Measurements from ENCODE around the gene OTOG. TPM values are rescaled to one million over a fixed set of nuclear protein-coding genes. Genes with fewer than 3 reads are reported as not detected.

Gene OTOG
- total RNA-seq, 2 experiments from 2014 or later, result not detected

- Histone ChIP-seq H3K27me3 (ENCODE audit: control insufficient read depth in 1 of 2, insufficient read depth in 2 of 2, low read length in 2 of 2) (peaks cover 0 to 2% of the 10 kb centered on the region in 2 experiments), H3K4me3 (ENCODE audit: low read length) (no peak overlapping the region), H3K36me3 (ENCODE audit: insufficient read depth, low read length) (no peaks in the 10 kb centered on the region), H3K9me3 (ENCODE audit: control insufficient read depth in 1 of 2, insufficient read depth in 1 of 2, low read length in 2 of 2) (no peaks in the 10 kb centered on the region), H3K27ac (ENCODE audit: low read depth in 1 of 2, low read length in 2 of 2) (no peak overlapping the region), H3K4me1 (ENCODE audit: insufficient read depth, low read length) (no peaks in the 10 kb centered on the region)
- Mint-ChIP-seq H3K36me3 (ENCODE audit: low read depth) (no peaks in the 10 kb centered on the region), H3K9me3 (no peaks in the 10 kb centered on the region), H3K4me1 (ENCODE audit: low read depth) (no peaks in the 10 kb centered on the region), H3K27ac (no peak overlapping the region), H3K4me3 (no peak overlapping the region), H3K27me3 (peaks cover 9% of the 10 kb centered on the region)
- ChIA-PET CTCF (no interaction called here), POLR2A (no interaction called here)
- TF ChIP-seq, protein P1, sequence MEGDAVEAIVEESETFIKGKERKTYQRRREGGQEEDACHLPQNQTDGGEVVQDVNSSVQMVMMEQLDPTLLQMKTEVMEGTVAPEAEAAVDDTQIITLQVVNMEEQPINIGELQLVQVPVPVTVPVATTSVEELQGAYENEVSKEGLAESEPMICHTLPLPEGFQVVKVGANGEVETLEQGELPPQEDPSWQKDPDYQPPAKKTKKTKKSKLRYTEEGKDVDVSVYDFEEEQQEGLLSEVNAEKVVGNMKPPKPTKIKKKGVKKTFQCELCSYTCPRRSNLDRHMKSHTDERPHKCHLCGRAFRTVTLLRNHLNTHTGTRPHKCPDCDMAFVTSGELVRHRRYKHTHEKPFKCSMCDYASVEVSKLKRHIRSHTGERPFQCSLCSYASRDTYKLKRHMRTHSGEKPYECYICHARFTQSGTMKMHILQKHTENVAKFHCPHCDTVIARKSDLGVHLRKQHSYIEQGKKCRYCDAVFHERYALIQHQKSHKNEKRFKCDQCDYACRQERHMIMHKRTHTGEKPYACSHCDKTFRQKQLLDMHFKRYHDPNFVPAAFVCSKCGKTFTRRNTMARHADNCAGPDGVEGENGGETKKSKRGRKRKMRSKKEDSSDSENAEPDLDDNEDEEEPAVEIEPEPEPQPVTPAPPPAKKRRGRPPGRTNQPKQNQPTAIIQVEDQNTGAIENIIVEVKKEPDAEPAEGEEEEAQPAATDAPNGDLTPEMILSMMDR (IDR thresholded peaks at IDR 0.05), result no peak
- DNase-seq (no peak), ATAC-seq (ENCODE audit: poor library complexity) (no peak)
- intact Hi-C loops (cut with DNase I, micrococcal nuclease), result loop anchor here in 1 of 2 experiments (10.0 kb wide), 1 partner anchor 55 kb away; no protein-coding TSS in a partner anchor
Measured at GRCh38 chr11:17609291-17610084, 62.4 kb downstream of the OTOG start.

DNA sequence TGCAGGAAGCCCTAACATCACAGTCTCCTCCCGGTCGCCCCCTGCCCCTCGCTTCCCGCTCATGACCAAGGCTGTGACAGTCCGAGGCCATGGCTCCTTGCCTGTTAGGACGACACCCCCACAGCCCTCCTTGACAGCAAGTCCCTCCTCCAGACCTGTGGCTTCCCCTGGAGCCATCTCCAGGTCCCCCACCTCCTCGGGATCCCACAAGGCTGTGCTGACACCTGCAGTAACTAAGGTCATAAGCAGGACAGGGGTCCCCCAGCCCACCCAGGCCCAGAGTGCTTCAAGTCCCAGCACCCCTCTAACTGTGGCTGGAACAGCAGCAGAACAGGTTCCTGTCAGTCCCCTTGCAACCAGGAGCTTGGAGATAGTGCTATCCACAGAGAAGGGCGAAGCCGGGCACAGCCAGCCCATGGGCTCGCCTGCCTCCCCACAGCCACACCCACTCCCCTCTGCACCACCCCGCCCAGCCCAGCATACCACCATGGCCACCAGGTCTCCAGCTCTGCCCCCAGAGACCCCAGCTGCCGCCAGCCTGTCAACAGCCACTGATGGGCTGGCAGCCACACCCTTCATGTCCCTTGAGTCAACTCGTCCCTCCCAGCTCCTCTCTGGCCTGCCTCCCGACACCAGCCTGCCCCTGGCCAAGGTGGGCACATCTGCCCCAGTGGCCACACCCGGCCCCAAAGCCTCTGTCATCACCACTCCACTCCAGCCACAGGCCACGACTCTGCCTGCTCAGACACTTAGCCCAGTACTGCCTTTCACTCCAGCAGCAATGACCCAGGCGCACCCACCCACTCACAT, 63.2 kb downstream of the OTOG start:
- DNase-seq, result no peak
- H3K4me3 Mint-ChIP-seq, result no peak overlapping the region
- no peak overlapping the region for H3K27ac Mint-ChIP-seq

DNA sequence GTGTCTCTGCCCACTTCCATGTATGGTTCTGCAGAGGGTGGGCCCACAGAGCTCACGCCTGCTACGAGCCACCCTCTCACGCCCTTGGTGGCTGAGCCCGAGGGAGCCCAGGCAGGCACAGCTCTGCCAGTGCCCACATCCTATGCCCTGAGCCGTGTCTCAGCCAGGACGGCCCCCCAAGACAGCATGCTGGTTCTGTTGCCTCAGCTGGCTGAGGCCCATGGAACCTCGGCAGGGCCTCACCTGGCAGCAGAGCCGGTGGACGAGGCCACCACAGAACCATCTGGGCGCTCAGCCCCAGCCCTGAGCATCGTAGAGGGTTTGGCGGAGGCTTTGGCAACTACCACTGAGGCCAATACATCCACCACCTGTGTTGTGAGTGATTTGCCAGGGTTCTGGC, 64.0 kb downstream of the OTOG start:
- Histone ChIP-seq H3K4me1 (ENCODE audit: insufficient read depth, low read length) (no peaks in the 10 kb centered on the region), H3K4me3 (ENCODE audit: low read length) (no peak overlapping the region), H3K27ac (ENCODE audit: low read depth in 1 of 2, low read length in 2 of 2) (no peak overlapping the region), H3K9me3 (ENCODE audit: control insufficient read depth in 1 of 2, insufficient read depth in 1 of 2, low read length in 2 of 2) (no peaks in the 10 kb centered on the region), H3K27me3 (ENCODE audit: control insufficient read depth in 1 of 2, insufficient read depth in 2 of 2, low read length in 2 of 2) (peaks cover 0 to 2% of the 10 kb centered on the region in 2 experiments), H3K36me3 (ENCODE audit: insufficient read depth, low read length) (no peaks in the 10 kb centered on the region)
- H3K9me3 Mint-ChIP-seq, result no peaks in the 10 kb centered on the region
- H3K4me3 Mint-ChIP-seq, result no peak overlapping the region
- POLR2A ChIA-PET, result no interaction called here
- H3K36me3 Mint-ChIP-seq (ENCODE audit: low read depth), result no peaks in the 10 kb centered on the region
- DNase-seq (no peak), ATAC-seq (ENCODE audit: poor library complexity) (no peak)
- peaks cover 14% of the 10 kb centered on the region for H3K27me3 Mint-ChIP-seq
- H3K4me1 Mint-ChIP-seq (ENCODE audit: low read depth), result no peaks in the 10 kb centered on the region
- H3K27ac Mint-ChIP-seq, result no peak overlapping the region
- CTCF ChIA-PET, result no interaction called here
- intact Hi-C loops (cut with DNase I, micrococcal nuclease), result loop anchor here in 1 of 2 experiments (10.0 kb wide), 1 partner anchor 56 kb away; no protein-coding TSS in a partner anchor
- TF ChIP-seq, protein P1 (IDR thresholded peaks at IDR 0.05), result no peak

More for the DNA sequence above, 63.2 kb downstream of the OTOG start:
- H3K4me3 ChIP-seq (ENCODE audit: low read length), result no peak overlapping the region
- H3K4me1 ChIP-seq (ENCODE audit: insufficient read depth, low read length), result no peaks in the 10 kb centered on the region
- H3K36me3 Mint-ChIP-seq (ENCODE audit: low read depth), result no peaks in the 10 kb centered on the region
- H3K9me3 ChIP-seq (ENCODE audit: control insufficient read depth in 1 of 2, insufficient read depth in 1 of 2, low read length in 2 of 2), result no peaks in the 10 kb centered on the region
- H3K36me3 ChIP-seq (ENCODE audit: insufficient read depth, low read length), result no peaks in the 10 kb centered on the region
- intact Hi-C loops (cut with DNase I, micrococcal nuclease), result loop anchor here in 1 of 2 experiments (10.0 kb wide), 1 partner anchor 55 kb away; no protein-coding TSS in a partner anchor
- TF ChIP-seq, protein P1 (IDR thresholded peaks at IDR 0.05), result no peak
- H3K9me3 Mint-ChIP-seq, result no peaks in the 10 kb centered on the region
- ChIA-PET CTCF (no interaction called here), POLR2A (no interaction called here)
- H3K27ac ChIP-seq (ENCODE audit: low read depth in 1 of 2, low read length in 2 of 2), result no peak overlapping the region
- H3K27me3 ChIP-seq (ENCODE audit: control insufficient read depth in 1 of 2, insufficient read depth in 2 of 2, low read length in 2 of 2), result peaks cover 0 to 2% of the 10 kb centered on the region in 2 experiments
- ATAC-seq (ENCODE audit: poor library complexity), result no peak
- no peaks in the 10 kb centered on the region for H3K4me1 Mint-ChIP-seq (ENCODE audit: low read depth)
- H3K27me3 Mint-ChIP-seq, result peaks cover 14% of the 10 kb centered on the region
